SU-DHL-6 (cell line): ENCODE results near the gene VGLL3.
"Not testable (repeated sequence)": the region's sequence is repeated elsewhere in the genome, so short reads cannot be mapped to it uniquely, and the experiment has no call there.

ENCODE experiments used
- H2AFZ ChIP-seq: fragments of 200-600 bp; sonication (generic); 2 replicates; pipeline ENCODE4 v1.6.1; 2014; ENCODE audit warnings: low read depth, mild to moderate bottlenecking, moderate library complexity, mixed read lengths, antibody characterized with exemption, low read length; ENCODE audit not compliant: severe bottlenecking
- H3F3A ChIP-seq: fragments of 200-600 bp; shearing (Covaris generic); 2 replicates; pipeline ENCODE4 v1.6.0; 2016; ENCODE audit warnings: antibody characterized with exemption, mild to moderate bottlenecking; ENCODE audit not compliant: insufficient read depth
- H3K27ac ChIP-seq: fragments of 200-600 bp; sonication (generic); 2 replicates; pipeline ENCODE4 v1.5.1; 2016; ENCODE audit warnings: low read depth, mild to moderate bottlenecking, low read length, moderate library complexity, mixed read lengths
- H3K27me3 ChIP-seq: fragments of 200-600 bp; sonication (generic), shearing (Covaris generic); 2 replicates; pipeline ENCODE4 v1.6.0; 2014; ENCODE audit warnings: mild to moderate bottlenecking, low read length
- H3K36me3 ChIP-seq: fragments of 200-600 bp; sonication (generic); 2 replicates; pipeline ENCODE4 v1.6.1; 2014; ENCODE audit warnings: mild to moderate bottlenecking, low read length, mixed read lengths
- H3K4me2 ChIP-seq: fragments of 300-600, 200-600 bp; shearing (Covaris generic), sonication (generic); 2 replicates; pipeline ENCODE4 v1.6.0; 2014; ENCODE audit warnings: low read length, low read depth, mild to moderate bottlenecking; ENCODE audit not compliant: poor library complexity, severe bottlenecking
- H3K4me3 ChIP-seq: fragments of 200-600 bp; sonication (generic); 2 replicates; pipeline ENCODE4 v1.5.1; 2014; ENCODE audit warnings: antibody characterized with exemption, low read length, mild to moderate bottlenecking, mixed read lengths; ENCODE audit not compliant: insufficient read depth, poor library complexity, severe bottlenecking
- H3K79me2 ChIP-seq: fragments of 200-600 bp; sonication (generic); 2 replicates; pipeline ENCODE4 v1.6.1; 2014; ENCODE audit warnings: mild to moderate bottlenecking, low read length, moderate library complexity; ENCODE audit not compliant: insufficient read depth
- H3K9ac ChIP-seq: fragments of 200-600 bp; sonication (generic); 2 replicates; pipeline ENCODE4 v1.7.0; 2014; ENCODE audit warnings: mild to moderate bottlenecking, low read length
- H3K9me2 ChIP-seq: fragments of 200-600 bp; sonication (generic); replicated peaks from 2 replicates; pipeline ENCODE4 v1.6.1; 2014; ENCODE audit warnings: low read length; ENCODE audit not compliant: insufficient read depth
- H3K9me3 ChIP-seq: fragments of 200-600 bp; sonication (generic); 2 replicates; pipeline ENCODE4 v1.6.1; 2014; ENCODE audit warnings: low read length, mixed read lengths; ENCODE audit not compliant: insufficient read depth
- H4K20me1 ChIP-seq: fragments of 200-600 bp; sonication (generic); 2 replicates; pipeline ENCODE4 v1.6.1; 2014; ENCODE audit warnings: low read depth, mild to moderate bottlenecking, antibody characterized with exemption, low read length, moderate library complexity, mixed read lengths
- CTCF ChIP-seq: fragments of 200-600 bp; sonication (generic); IDR thresholded peaks from one replicate; pipeline ENCODE4 v1.5.1; 2017; ENCODE audit warnings: antibody characterized with exemption, mild to moderate bottlenecking, low read length, moderate library complexity; ENCODE audit not compliant: insufficient read depth, poor library complexity, severe bottlenecking
- EZH2phosphoT487 ChIP-seq: fragments of 200-600 bp; sonication (generic), shearing (Covaris generic); conservative IDR thresholded peaks from 2 replicates; pipeline ENCODE4 v1.6.1; 2018; ENCODE audit warnings: mild to moderate bottlenecking, antibody characterized with exemption, low read length, moderate library complexity, mixed read lengths

VGLL3 gene

DNA sequence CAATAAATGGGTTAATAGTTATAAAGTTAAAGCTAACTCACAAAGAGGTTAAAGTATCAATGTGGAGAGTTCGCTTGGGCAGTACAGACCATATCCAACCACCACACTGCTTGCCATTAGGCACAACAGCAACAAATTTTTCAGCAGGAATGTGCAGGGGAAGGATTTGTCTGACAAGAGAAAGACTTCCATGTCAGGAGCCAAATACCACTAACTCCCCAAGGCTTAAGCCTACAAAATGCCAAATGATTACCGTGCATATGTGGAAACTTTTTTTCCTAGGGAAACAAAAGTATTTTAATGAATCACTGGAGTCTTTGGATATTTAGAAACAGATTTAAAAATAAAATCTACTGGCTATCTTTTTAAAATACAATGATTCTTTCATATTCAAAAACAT lies 8.1 kb downstream of the VGLL3 start:
- Histone ChIP-seq H4K20me1 (no peaks in the 10 kb centered on the region), H3F3A (no peaks in the 10 kb centered on the region), H3K27ac (no peak overlapping the region), H3K36me3 (no peaks in the 10 kb centered on the region), H3K9me2 (no peaks in the 10 kb centered on the region), H3K4me3 (no peak overlapping the region), H3K9ac (no peak overlapping the region), H3K9me3 (no peaks in the 10 kb centered on the region), H3K4me2 (no peak overlapping the region), H3K27me3 (no peaks in the 10 kb centered on the region), H2AFZ (no peak overlapping the region), H3K79me2 (no peaks in the 10 kb centered on the region)
- no peak for TF ChIP-seq CTCF
- no peak for TF ChIP-seq EZH2phosphoT487

- no peaks in the 10 kb centered on the region for H3K9me3 ChIP-seq
- TF ChIP-seq CTCF (no peak), EZH2phosphoT487 (no peak)
- no peaks in the 10 kb centered on the region for H3K9me2 ChIP-seq
- H3K36me3 ChIP-seq: no peaks in the 10 kb centered on the region
- H3K4me2 ChIP-seq: no peak overlapping the region
- H3K4me3 ChIP-seq: no peak overlapping the region
- H3K27ac ChIP-seq: no peak overlapping the region
- H3F3A ChIP-seq: no peaks in the 10 kb centered on the region
- H4K20me1 ChIP-seq: no peaks in the 10 kb centered on the region
- no peak overlapping the region for H2AFZ ChIP-seq
- H3K79me2 ChIP-seq: no peaks in the 10 kb centered on the region
- no peak overlapping the region for H3K9ac ChIP-seq
- no peaks in the 10 kb centered on the region for H3K27me3 ChIP-seq
These were observed 12.8 kb downstream of the VGLL3 start for GRCh38 chr3:86978111-86978551.

GRCh38 chr3:86976219-86976618 lies 14.7 kb downstream of the VGLL3 start:
- no peaks in the 10 kb centered on the region for H3K79me2 ChIP-seq
- no peaks in the 10 kb centered on the region for H3K27me3 ChIP-seq
- H3K9me2 ChIP-seq: no peaks in the 10 kb centered on the region
- H3F3A ChIP-seq: no peaks in the 10 kb centered on the region
- H3K9ac ChIP-seq: no peak overlapping the region
- TF ChIP-seq EZH2phosphoT487 (no peak), CTCF (no peak)
- H3K9me3 ChIP-seq: no peaks in the 10 kb centered on the region
- H2AFZ ChIP-seq: no peak overlapping the region
- no peak overlapping the region for H3K4me2 ChIP-seq
- no peak overlapping the region for H3K27ac ChIP-seq
- no peaks in the 10 kb centered on the region for H3K36me3 ChIP-seq
- no peak overlapping the region for H3K4me3 ChIP-seq
- H4K20me1 ChIP-seq: no peaks in the 10 kb centered on the region

DNA sequence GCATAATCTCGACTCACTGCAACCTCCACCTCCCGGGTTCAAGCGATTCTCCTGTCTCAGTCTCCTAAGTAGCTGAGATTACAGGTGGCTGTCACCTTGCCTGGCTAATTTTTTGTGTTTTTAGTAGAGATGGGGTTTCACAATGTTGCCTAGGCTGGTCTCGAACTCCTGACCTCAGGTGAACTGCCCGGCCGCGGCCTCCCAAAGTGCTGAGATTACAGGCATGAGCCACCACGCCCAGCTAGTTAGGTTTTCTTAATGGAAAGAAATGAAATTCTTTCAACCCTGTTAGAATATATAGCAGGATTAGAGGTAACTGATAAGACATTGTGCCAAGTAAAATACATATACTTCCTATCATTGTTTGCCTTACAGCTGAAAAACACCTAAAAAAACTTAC lies 16.8 kb downstream of the VGLL3 start:
- not testable (repeated sequence) for H3K36me3 ChIP-seq, H2AFZ ChIP-seq, H3K79me2 ChIP-seq, H3K27me3 ChIP-seq, H3K9me2 ChIP-seq, H3K4me2 ChIP-seq, H3K9me3 ChIP-seq, H3K4me3 ChIP-seq, H4K20me1 ChIP-seq, H3F3A ChIP-seq, H3K9ac ChIP-seq, H3K27ac ChIP-seq
